ENCODE data around the gene JAKMIP1. TPM values are rescaled to one million over a fixed set of nuclear protein-coding genes. Genes with fewer than 3 reads are reported as not detected.

JAKMIP1 gene
- polyA plus RNA-seq, 1 donor from 2014 or later, result 15.3 TPM

- TF ChIP-seq TAF1 (IDR thresholded peaks at IDR 0.05; ENCODE audit: low read depth), result no peak
- H3K27ac ChIP-seq (ENCODE audit: low read length), result no peak overlapping the region
- no peaks in the 10 kb centered on the region for H3K79me2 ChIP-seq (replicated peaks; ENCODE audit: insufficient read depth, low read length)
- H3K4me3 ChIP-seq (ENCODE audit: low read length), result no peak overlapping the region
- no peaks in the 10 kb centered on the region for H3K27me3 ChIP-seq (ENCODE audit: insufficient read depth, low read depth, low read length)
- H3F3A ChIP-seq (ENCODE audit: insufficient read depth, low read length, poor library complexity, severe bottlenecking), result no peaks in the 10 kb centered on the region
- no peak overlapping the region for H3K4me2 ChIP-seq (ENCODE audit: low read length)
- no peaks in the 10 kb centered on the region for H4K20me1 ChIP-seq (ENCODE audit: insufficient read depth)
- no peaks in the 10 kb centered on the region for H3K36me3 ChIP-seq (ENCODE audit: insufficient read depth, low read length)
- no peak overlapping the region for H2AFZ ChIP-seq (ENCODE audit: low read depth, low read length)
- no peaks in the 10 kb centered on the region for H3K9me3 ChIP-seq (ENCODE audit: low read length)
- no peak overlapping the region for H3K9ac ChIP-seq (ENCODE audit: low read length)
- no peaks in the 10 kb centered on the region for H3K9me2 ChIP-seq (ENCODE audit: insufficient read depth, low read length)
Observed at GRCh38 chr4:6190486-6190885, 9.9 kb downstream of the JAKMIP1 start.

GRCh38 chr4:6189511-6189910, 10.8 kb downstream of the JAKMIP1 start:
- Histone ChIP-seq H3K4me3 (ENCODE audit: low read length) (no peak overlapping the region), H2AFZ (ENCODE audit: low read depth, low read length) (no peak overlapping the region), H3K27ac (ENCODE audit: low read length) (no peak overlapping the region), H3K36me3 (ENCODE audit: insufficient read depth, low read length) (no peaks in the 10 kb centered on the region), H3K9me2 (ENCODE audit: insufficient read depth, low read length) (no peaks in the 10 kb centered on the region), H3K9ac (ENCODE audit: low read length) (no peak overlapping the region), H3K4me2 (ENCODE audit: low read length) (no peak overlapping the region), H3K9me3 (ENCODE audit: low read length) (no peaks in the 10 kb centered on the region), H3K27me3 (ENCODE audit: insufficient read depth, low read depth, low read length) (no peaks in the 10 kb centered on the region), H3F3A (ENCODE audit: insufficient read depth, low read length, poor library complexity, severe bottlenecking) (no peaks in the 10 kb centered on the region), H3K79me2 (replicated peaks; ENCODE audit: insufficient read depth, low read length) (no peaks in the 10 kb centered on the region), H4K20me1 (ENCODE audit: insufficient read depth) (no peaks in the 10 kb centered on the region)
- TF ChIP-seq EZH2 (IDR thresholded peaks at IDR 0.05; ENCODE audit: borderline replicate concordance, insufficient read depth, low read length, poor library complexity, severe bottlenecking), result no peak
- no peak for TF ChIP-seq EP300 (conservative IDR thresholded peaks at IDR 0.05; ENCODE audit: poor library complexity, severe bottlenecking)
- no peak for TF ChIP-seq RAD21 (conservative IDR thresholded peaks at IDR 0.05)
- TF ChIP-seq SMC3 (conservative IDR thresholded peaks at IDR 0.05; ENCODE audit: poor library complexity), result no peak

- Histone ChIP-seq H3K9ac (ENCODE audit: low read length) (no peak overlapping the region), H3K9me2 (ENCODE audit: insufficient read depth, low read length) (no peaks in the 10 kb centered on the region), H2AFZ (ENCODE audit: low read depth, low read length) (no peak overlapping the region), H3K4me2 (ENCODE audit: low read length) (no peak overlapping the region), H3F3A (ENCODE audit: insufficient read depth, low read length, poor library complexity, severe bottlenecking) (no peaks in the 10 kb centered on the region), H3K79me2 (replicated peaks; ENCODE audit: insufficient read depth, low read length) (no peaks in the 10 kb centered on the region), H3K27me3 (ENCODE audit: insufficient read depth, low read depth, low read length) (no peaks in the 10 kb centered on the region), H3K9me3 (ENCODE audit: low read length) (no peaks in the 10 kb centered on the region), H3K36me3 (ENCODE audit: insufficient read depth, low read length) (no peaks in the 10 kb centered on the region), H4K20me1 (ENCODE audit: insufficient read depth) (no peaks in the 10 kb centered on the region), H3K4me3 (ENCODE audit: low read length) (no peak overlapping the region), H3K27ac (ENCODE audit: low read length) (no peak overlapping the region)
- TF ChIP-seq CTCF (IDR thresholded peaks at IDR 0.05; ENCODE audit: poor library complexity, severe bottlenecking), result no peak
- no peak for TF ChIP-seq EP300 (conservative IDR thresholded peaks at IDR 0.05; ENCODE audit: poor library complexity, severe bottlenecking)
- TF ChIP-seq TAF1 (IDR thresholded peaks at IDR 0.05; ENCODE audit: low read depth), result no peak
- no peak for TF ChIP-seq RAD21 (conservative IDR thresholded peaks at IDR 0.05)
- no peak for TF ChIP-seq EZH2 (IDR thresholded peaks at IDR 0.05; ENCODE audit: borderline replicate concordance, insufficient read depth, low read length, poor library complexity, severe bottlenecking)
- TF ChIP-seq SMC3 (conservative IDR thresholded peaks at IDR 0.05; ENCODE audit: poor library complexity), result no peak
- no peak for TF ChIP-seq POLR2AphosphoS5 (IDR thresholded peaks at IDR 0.05)
- TF ChIP-seq REST (IDR thresholded peaks at IDR 0.05; ENCODE audit: borderline replicate concordance), result no peak
- TF ChIP-seq MXI1 (conservative IDR thresholded peaks at IDR 0.05; ENCODE audit: poor library complexity, severe bottlenecking), result no peak
Observed at GRCh38 chr4:6188687-6189305, 11.6 kb downstream of the JAKMIP1 start.

Data from neural cell (in vitro differentiated cells).